Astrocyte (in vitro differentiated cells and primary cell): ENCODE measurements around the gene OCA2.

Experiments
- CTCF ChIP-seq: IDR thresholded peaks from 2 replicates; pipeline ENCODE4 v1.5.1; 2011; ENCODE audit warnings: low read depth, mild to moderate bottlenecking, inconsistent platforms, low read length, moderate library complexity; ENCODE audit not compliant: insufficient read depth
- EZH2 ChIP-seq: IDR thresholded peaks from 2 replicates; pipeline ENCODE4 v1.6.1; 2012; ENCODE audit warnings: mild to moderate bottlenecking, low read length, inconsistent platforms; ENCODE audit not compliant: insufficient read depth

- no peak for TF ChIP-seq CTCF
- TF ChIP-seq EZH2 = no peak
These were observed 195.7 kb downstream of the OCA2 start for GRCh38 chr15:27903405-27903804.
